Thoracic aorta endothelial cell (primary cell): ENCODE results near the gene TMC8. TPM values are rescaled to one million over a fixed set of nuclear protein-coding genes. Genes with fewer than 3 reads are reported as not detected.

Experiments used
- total RNA-seq: library from RNA; depleted of rRNA; stranded (reverse); fragments of >200 nt; gene quantifications from 2 replicates; pipeline ENCODE4 v1.2.3, GENCODE V29; 2012

TMC8 gene, protein sequence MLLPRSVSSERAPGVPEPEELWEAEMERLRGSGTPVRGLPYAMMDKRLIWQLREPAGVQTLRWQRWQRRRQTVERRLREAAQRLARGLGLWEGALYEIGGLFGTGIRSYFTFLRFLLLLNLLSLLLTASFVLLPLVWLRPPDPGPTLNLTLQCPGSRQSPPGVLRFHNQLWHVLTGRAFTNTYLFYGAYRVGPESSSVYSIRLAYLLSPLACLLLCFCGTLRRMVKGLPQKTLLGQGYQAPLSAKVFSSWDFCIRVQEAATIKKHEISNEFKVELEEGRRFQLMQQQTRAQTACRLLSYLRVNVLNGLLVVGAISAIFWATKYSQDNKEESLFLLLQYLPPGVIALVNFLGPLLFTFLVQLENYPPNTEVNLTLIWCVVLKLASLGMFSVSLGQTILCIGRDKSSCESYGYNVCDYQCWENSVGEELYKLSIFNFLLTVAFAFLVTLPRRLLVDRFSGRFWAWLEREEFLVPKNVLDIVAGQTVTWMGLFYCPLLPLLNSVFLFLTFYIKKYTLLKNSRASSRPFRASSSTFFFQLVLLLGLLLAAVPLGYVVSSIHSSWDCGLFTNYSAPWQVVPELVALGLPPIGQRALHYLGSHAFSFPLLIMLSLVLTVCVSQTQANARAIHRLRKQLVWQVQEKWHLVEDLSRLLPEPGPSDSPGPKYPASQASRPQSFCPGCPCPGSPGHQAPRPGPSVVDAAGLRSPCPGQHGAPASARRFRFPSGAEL
- 0.13 and 1.1 TPM in 2 replicates for total RNA-seq

DNA sequence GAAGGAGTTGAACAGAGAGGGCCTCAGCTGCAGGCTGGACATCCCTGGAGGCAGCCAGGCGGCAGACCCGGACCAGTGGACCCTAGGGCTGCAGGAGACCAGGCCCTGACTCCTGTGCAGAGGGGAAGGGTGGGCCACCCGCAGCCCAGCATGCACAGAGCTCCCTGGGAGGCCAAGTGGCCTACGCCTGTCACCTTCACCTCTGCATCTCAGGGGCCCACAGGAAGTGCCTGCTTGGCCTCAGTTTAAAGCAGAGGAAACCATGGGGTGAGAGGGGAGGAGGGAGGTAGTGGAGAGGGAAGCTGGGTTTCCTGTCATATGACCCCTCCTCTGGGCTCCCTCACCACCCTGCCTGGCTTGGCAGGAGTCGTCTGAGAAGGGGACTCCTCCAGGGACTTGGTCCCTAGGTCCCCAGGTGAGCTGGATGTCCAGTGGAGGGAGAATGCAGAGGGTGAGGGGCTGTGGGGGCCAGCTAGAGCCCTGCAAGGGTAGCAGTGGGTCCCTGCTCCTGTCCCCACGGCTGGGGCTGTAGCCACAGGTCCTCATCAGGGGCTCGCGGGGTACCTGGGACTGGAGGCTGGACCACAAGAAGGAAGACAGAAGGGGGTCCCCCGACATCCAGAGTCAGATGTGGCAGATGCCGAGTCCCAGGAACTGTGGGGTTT lies at the start of gene TMC8:
Gene TMC8, plus strand, starts transcription at position 335 of the 665 bp plus-strand sequence. CDS start 818 bp downstream, outside the sequence.

DNA sequence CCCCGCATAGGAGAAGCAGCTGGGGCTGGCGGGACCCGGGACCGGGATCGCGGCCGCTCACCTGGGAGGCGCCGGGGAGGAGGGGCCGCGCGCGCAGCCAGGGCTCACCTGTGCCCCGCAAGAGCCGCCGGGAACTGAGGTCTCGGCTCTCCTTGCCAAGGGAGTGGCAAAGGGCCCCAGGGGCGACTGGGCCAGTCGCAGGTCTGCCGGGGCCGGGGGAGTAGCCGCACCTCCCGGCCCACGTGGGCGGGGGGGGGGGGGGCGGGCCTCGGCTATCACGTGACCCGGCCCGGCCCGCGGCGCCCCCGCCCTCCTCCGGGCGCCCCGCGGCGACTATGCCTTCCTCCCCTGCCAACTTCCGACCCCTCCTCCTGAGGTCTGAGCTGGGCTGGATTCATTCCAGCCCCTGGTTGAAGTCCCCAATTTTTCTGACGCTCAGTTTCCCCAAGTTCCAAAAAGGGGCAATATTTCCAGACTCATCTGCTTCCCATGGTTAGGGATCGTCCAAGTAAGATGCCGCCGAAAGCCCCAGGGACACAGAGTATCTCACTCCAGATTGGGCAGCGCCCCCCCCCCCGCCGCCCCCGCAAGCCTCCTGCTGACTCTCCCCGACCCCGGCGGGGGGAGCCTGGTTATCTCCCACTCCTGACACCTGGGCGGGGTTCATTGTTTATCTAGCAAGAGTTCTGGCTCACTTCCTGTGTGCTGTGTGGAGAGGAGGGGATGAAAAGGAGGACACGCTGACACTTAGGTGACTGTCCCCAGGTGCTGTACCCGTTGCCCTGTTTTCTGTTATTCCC lies 1.8 kb upstream of the TMC8 start, which contains the start of gene TMC6:
Gene TMC6, minus strand, starts transcription at position 205 of the 800 bp plus-strand sequence. CDS start 1,923 bp downstream, outside the sequence.

DNA sequence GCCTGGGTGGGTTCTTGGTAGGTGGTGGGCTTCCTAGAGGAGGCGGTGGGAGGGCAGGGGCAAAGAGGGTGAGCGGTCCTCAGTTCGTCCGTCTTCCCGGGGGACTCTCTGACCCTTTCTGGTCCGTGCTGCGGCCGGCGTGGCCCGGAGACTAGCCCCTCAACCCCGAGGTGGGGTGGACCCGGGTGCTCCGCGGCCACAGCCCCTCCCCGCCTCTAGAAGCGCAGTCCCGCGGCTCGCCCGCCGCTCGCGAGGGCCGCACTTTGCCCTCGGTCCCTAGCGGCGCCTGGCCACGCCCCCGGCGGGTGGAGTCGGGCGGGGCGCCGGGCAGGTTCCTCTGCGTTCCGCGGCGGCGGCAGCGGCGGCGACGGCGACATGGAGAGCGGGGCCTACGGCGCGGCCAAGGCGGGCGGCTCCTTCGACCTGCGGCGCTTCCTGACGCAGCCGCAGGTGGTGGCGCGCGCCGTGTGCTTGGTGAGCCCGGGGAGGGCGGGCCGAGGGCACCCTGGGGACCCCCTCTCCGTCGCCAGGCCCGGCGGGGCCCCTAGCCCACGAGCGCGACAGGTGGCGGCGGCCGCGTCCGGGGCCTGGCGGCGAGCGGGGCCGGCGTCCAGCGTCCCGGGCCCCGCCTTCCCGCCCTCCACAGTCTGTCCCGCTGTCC lies 37.8 kb downstream of the TMC8 start, which contains the start of gene SYNGR2:
Gene SYNGR2, plus strand, starts transcription at position 340 of the 661 bp plus-strand sequence. Its CDS starts 36 bp downstream, at position 376.

DNA sequence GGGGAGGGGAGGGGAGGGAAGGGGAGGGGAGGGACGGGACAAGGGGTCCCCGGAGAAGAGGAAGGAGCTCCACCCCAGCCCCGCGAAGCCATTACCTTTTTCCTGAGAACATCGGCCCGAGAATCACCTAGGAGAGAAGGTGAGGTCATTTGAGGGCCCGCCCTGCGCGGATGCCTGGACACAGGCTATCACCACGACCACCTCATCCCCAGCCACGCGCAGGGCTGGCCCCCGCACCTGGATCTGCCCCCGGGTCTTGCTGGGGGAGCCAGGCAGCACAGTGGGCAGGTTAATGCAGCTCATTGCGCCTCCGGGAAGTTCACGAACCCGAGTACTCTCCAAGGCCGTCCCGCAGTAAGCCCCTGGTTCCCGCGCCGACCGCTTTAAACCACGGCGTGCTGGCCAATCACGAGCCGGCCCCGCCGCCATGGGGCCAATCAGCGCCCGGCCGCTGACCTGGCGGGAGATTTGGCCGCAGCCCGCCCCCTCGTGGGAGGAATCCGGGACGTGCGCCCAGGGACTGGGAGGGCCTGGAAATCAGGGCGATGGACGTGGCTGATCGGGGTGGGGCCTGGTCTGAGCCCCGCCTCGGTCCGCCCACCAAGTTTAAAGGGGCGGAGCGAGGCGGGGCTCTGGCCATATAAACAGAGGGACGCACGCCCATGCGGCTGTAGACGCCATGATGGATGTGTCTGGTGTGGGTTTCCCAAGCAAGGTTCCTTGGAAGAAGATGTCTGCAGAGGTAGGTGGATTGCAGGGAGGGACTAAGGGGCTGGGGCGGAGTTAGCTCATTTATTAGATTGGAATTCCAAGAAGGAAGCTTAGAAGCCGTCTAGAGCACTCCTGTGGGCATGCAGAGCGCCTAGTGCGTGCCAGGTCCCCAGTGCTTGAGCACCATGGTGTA lies 56.4 kb downstream of the TMC8 start, which contains the start of the genes AFMID and TK1:
Gene AFMID, plus strand, starts transcription at position 671 of the 904 bp plus-strand sequence. Its CDS starts 9 bp downstream, at position 680.
Gene TK1, minus strand, starts transcription at position 361 of the 904 bp plus-strand sequence. Its CDS starts 58 bp downstream, at position 303.

Other genes starting within 250 kb of the TMC8 start
- gene TNRC6C, start 172.1 kb upstream of the TMC8 start, total RNA-seq: 10.6 and 11.8 TPM in 2 replicates
- 29.0 and 42.0 TPM in 2 replicates for gene TMC6, start 2.0 kb upstream of the TMC8 start, total RNA-seq
- gene C17orf99, start 15.6 kb downstream of the TMC8 start, total RNA-seq: not detected in 2 replicates
- gene SYNGR2, start 37.8 kb downstream of the TMC8 start, total RNA-seq: 60.5 and 70.6 TPM in 2 replicates
- 115 and 145 TPM in 2 replicates for gene TK1, start 56.3 kb downstream of the TMC8 start, total RNA-seq
- gene AFMID, start 56.6 kb downstream of the TMC8 start, total RNA-seq: 40.6 and 50.1 TPM in 2 replicates
- 57.2 and 84.9 TPM in 2 replicates for gene BIRC5, start 83.5 kb downstream of the TMC8 start, total RNA-seq
- gene TMEM235, start 100.9 kb downstream of the TMC8 start, total RNA-seq: 0.14 TPM in 1 of 2 replicates, not detected in the other
- gene SOCS3, start 229.3 kb downstream of the TMC8 start, total RNA-seq: 16.5 and 34.3 TPM in 2 replicates
- 36.7 and 59.7 TPM in 2 replicates for gene PGS1, start 247.9 kb downstream of the TMC8 start, total RNA-seq